IPS-18c (cell line): ENCODE data around the gene SPRYD3.

Experiments used
- H3K4me3 ChIP-seq: 2 replicates; pipeline ENCODE4 v1.7.0; 2013; ENCODE audit warnings: low read depth, mild to moderate bottlenecking, low read length, moderate library complexity; ENCODE audit not compliant: insufficient read depth
- H3K9me3 ChIP-seq: one replicate; pipeline ENCODE4 v1.6.1; 2013; ENCODE audit warnings: mild to moderate bottlenecking, low read length, moderate library complexity; ENCODE audit not compliant: control insufficient read depth, insufficient read depth

SPRYD3 gene

DNA sequence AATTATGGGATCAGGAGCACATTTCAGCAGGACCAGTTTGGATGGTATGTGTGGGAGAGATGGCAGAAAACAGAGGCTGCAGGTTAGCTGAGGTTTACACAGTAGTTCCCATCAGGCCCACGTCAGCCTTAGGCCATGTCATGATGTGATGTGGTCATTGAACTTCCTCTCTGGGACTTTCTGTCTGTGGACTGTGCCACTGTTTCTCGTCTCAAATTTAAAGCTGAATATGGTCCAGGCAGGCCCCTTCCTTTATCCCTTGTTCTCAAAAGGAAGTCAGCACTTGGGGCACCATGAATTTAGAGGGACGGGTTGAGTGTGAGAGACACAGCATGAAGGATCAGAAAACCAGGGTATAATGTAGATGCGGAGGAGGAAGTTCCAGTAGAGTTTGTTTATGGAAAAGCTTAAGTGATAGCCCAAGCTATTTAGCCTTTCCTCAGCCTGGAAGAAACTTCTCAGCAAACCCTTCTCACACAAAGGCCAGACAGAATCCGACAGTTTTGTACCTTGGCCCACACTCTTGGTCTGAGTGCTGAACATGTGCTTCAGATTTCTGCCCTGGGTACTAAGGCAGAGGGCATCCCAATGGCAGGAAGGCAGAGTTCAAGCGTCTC, 14.7 kb upstream of the SPRYD3 start:
- Histone ChIP-seq H3K4me3 (no peak overlapping the region), H3K9me3 (no peaks in the 10 kb centered on the region)

DNA sequence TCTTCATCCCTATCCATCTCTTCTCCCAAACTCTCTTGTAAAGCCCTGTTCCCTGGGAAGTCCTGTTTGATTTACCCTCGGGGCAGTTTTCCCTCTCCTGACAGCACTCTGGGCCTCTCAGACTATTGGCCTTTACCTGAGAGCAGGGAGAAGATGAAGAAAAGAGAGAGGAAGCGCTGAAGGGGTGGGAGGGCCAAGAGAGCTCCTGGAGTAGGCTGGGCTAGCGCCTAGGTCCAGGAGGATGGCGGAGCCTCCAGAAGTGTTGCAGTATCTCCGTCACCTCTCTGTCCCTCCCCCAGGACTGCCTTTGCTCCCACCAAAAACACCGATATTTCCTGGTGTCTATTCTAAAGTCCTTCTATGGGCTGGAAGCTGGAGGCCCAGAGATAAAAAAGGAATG, 12.6 kb upstream of the SPRYD3 start:
- Histone ChIP-seq H3K4me3 (no peak overlapping the region), H3K9me3 (no peaks in the 10 kb centered on the region)

DNA sequence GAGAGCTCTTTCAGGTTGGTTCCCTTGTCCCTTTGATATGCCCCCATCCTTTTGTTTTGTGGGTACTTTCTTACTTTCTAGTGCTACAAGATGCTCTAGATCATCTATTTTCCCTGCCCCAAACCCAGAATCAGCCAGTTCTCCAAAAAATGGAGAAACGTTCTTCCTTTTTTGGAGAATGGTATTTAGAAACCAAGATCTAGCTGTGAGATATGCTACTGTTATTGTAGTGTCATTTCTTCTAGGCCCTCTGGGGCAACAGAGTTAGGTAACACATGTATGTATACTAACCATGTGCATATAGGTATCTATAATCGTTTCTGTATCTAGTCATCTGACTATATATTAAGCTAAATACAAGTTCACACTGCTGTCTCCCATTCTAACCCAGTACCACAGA, 11.4 kb upstream of the SPRYD3 start:
- Histone ChIP-seq H3K9me3 (no peaks in the 10 kb centered on the region), H3K4me3 (no peak overlapping the region)

DNA sequence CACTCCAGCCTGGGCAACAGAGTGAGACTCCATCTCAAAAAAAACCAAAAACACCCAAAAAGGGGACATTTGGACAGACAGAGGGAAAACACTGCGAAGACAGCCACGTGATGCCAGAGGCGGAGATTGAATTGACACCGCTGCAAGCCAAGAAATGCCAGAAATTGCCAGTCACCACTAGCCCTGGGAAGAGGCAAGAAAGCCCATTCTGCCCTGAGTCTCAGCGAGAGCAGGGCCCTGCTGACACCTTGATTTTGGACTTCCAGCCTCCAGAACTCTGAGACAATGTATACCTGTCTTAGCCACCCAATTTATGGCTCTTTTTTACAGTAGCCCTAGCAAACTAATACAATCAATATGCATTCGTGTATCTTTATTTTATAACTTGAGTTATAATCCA, 10.9 kb upstream of the SPRYD3 start:
- Histone ChIP-seq H3K4me3 (no peak overlapping the region), H3K9me3 (no peaks in the 10 kb centered on the region)

DNA sequence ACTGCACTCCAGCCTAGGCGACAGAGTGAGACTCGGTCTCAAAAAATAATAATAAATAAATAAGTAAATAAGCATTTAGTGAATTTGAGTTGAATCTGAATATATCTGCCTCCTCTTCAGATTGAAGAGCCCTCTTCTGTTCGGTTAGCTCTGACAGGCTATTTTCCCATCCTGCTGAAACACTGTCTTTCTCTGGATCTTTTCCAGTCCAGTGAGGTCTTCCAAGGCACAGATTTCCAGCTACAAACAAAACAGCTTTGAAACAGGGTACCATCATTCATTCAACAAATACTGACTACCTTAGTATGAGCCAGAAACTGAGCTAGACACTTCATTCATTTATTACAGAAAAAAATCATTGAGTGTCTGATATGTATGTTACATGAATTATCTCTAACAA, 7.2 kb upstream of the SPRYD3 start:
- H3K4me3 ChIP-seq = no peak overlapping the region
- H3K9me3 ChIP-seq = no peaks in the 10 kb centered on the region

DNA sequence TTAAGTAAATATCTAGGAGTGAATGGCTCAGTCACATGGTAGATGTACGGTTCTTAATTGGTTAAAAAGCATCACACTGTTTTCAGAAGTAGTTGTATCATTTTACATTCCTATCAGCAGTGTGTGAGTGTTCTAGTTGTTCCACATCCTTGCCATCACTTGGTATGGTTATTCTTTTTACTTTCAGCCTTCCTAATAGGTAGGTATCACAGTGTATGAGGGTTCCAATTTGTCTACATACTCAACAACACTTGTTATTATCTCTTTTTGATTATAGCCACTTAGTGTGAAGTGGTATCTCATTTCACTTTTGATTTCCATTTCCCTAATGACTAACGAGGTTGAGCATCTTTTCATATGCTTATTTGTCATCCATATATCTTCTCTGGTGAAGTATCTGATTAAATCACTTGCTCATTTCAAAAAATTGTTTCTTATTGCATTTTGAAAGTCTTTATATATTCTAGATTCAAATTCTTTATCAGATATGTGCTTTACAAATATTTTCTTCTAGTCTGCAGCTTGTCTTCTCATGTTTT, 3.5 kb upstream of the SPRYD3 start:
- Histone ChIP-seq H3K9me3 (no peaks in the 10 kb centered on the region), H3K4me3 (no peak overlapping the region)

DNA sequence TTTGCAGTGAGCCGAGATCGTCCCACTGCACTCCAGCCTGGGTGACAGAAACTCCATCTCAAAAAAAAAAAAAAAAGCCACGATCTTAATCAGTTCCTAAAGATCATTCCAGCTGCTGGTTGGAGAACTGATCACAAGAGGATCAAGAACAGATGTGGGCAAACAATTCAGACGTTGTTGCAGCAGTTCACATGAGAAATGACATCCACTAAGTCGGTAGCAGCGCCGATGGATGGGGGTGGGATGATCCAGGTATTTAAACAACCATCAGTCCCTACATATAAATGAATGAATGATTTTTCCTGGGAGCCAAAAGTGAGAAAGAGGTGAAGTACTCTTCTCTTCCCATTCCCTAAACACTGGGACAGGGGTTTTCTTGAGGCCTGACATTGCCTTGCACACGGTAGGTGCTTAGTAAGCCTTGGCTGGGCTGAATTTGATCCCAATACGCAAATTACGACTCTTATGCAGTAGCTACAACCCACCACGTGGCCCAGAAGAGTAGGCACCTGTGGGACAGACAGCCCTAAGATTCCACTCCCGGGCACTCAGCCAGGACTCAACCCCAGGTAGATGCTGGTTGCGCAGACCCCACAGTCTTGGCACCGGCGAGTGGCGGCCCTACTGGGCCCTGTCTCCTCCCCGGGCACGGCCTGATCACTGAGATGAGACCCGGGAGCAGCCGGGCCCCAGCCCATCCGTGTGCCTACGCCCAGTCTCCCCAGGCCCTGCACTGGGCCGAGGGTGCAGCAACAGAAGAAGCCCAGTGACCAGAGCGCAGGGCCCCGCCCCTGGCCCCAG, 565 bp downstream of the SPRYD3 start:
- H3K9me3 ChIP-seq = peaks cover 2% of the 10 kb centered on the region
- peak overlapping the region; percentile 54 for H3K4me3 ChIP-seq

DNA sequence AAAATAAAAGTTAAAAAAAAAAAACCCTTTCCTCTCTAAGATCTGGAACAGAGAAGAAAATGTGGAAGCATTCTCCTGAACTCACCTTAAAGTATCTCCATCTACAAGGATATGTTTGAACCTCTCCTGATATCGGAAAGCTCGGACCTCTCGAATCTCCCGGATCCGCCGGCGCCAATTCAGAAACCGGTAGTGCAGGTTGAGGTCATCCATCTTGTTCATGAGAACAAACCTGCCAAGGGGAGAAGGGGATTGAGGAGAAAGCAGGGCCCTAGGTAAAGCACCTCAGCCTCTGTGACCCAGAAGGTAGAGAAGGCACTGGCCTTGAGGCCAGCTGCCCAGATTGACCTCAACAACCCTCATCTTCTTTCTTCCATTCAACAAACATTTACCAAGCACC, 2.2 kb downstream of the SPRYD3 start:
- Histone ChIP-seq H3K9me3 (peaks cover 2% of the 10 kb centered on the region), H3K4me3 (no peak overlapping the region)

DNA sequence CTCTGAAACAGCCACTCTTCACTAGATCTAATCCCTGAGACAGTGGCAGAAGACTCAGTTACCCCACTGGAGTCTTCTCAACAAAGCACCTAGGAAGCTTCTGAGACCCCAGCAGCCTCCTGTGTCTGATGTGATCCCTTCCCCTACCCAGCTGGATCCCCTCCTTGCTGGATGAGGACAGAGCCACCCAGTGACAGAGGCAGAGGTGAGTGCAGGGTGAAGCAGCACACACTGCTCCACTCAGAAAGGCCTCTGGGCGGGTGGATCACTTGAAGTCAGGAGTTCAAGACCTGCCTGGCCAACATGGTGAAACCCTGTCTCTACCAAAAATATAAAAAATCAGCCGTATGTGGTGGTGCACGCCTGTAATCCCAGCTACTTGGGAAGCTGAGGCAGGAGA, 2.7 kb downstream of the SPRYD3 start:
- Histone ChIP-seq H3K4me3 (no peak overlapping the region), H3K9me3 (peaks cover 2% of the 10 kb centered on the region)

DNA sequence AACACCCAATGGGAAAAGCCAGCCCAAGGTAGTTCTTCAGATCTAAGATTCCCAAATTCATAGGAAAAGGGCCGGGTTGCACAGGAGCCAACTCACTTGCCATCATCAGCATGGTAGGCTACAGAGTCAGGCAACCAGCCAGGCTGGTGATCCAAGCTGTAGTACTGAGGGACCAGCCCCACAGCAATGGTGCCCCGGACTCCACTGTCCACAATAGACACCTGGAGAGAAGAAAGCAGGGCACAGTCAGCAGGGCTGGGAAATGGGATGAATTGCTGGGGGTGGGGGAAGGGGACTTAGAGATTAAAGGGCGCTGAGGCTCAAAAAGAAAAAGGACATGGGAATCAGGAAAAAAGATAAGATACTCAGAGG, 4.2 kb downstream of the SPRYD3 start:
- Histone ChIP-seq H3K4me3 (no peak overlapping the region), H3K9me3 (peaks cover 2% of the 10 kb centered on the region)

DNA sequence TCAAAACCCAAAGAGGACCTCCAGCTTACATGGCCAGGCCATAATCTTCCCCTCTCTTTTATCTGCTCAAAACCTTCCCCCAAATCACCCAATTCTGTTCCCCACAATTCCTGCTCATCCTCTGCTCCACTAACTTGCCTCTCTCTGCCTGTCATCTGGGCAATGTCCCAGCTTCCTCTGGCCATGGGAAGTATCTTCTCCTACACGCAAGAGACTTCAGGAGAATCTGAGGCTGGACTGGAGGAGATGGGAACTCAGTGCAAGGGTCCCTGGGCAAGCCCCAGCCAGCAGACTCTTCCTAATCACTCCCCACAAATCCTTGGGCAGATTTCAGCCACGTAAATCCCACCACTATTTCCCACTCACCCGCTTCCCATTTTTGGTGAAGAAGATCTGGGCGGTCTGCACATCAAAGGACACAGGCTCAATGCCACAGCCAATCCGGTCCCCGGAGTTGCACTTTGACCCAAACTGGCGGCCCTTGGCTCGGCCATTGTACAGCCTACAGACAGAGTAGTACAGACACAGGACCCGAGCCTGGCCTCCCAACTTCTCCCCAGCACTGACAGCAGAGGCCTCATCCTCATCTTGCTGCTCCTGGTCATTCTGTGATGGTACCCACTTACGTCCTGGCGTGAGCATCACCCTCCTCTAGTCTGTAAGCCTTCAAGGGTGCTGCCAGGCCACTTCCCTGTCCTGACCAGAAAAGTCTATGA, 4.7 kb downstream of the SPRYD3 start:
- no peak overlapping the region for H3K4me3 ChIP-seq
- H3K9me3 ChIP-seq = peaks cover 2% of the 10 kb centered on the region

DNA sequence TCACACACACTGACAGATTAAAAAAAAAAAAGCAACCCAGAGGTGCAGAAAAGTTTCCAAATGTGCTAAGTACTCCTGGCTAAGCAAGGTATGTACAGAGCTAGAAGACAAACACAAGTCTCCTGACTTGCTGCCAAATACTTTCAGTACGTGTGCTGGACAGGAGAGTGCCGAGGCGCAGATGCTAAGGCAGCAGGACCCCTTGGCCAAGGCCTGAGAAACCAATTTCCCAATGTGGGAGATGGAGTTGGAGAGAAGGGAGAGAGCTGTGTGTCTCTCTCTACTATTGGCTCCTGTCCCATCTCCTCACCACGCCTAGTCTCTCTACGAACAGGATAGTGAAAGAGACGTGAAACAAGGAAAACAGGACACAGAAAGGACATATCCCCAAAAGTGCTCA, 5.3 kb downstream of the SPRYD3 start:
- H3K4me3 ChIP-seq = no peak overlapping the region
- peaks cover 2% of the 10 kb centered on the region for H3K9me3 ChIP-seq

DNA sequence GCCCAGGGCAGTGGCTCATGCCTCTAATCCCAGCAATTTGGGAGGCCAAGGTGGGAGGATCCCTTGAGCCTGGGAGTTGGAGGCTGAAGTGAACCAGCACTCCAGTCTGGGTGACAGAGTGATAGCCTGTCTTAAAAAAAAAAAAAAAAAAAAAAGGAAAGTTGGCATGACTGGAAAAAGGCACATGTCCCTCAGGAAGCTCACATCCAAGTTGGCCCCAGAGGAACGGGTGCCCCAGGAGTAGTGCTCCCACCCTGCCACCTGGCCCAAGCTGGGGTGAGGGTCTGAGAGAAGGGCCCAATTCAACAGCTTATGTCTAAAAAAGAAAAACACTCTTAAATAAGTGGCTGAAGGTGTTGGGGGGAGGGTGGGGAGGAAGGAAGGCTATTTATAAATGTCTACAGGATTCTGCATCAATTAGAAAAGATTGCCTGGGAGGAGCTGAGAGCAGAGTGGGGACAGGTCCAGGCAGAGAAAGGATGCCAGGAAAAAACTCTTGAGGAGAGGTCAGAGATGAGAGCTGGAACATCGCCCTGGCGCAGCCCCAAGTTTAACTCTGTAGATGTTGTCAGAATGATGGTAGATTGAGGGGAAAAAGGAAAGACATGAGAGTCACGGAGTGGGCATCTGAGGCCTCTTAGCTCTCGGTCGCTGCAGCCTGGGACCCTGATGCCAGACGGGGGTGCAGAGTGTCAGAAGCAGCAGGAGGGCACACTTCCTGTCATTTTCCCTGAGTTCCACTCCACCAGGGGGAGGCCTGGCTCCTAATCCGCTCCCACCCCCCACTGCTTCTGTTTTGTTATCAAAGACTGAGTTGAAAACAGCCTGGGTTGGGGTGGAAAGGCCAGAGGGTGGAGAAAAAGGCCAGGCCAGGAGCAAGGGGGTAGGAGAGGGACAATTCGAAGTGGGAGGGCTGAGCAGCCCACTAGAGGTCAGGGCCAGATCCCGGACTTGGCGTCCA, 7.3 kb downstream of the SPRYD3 start:
- no peak overlapping the region for H3K4me3 ChIP-seq
- peaks cover 2% of the 10 kb centered on the region for H3K9me3 ChIP-seq

DNA sequence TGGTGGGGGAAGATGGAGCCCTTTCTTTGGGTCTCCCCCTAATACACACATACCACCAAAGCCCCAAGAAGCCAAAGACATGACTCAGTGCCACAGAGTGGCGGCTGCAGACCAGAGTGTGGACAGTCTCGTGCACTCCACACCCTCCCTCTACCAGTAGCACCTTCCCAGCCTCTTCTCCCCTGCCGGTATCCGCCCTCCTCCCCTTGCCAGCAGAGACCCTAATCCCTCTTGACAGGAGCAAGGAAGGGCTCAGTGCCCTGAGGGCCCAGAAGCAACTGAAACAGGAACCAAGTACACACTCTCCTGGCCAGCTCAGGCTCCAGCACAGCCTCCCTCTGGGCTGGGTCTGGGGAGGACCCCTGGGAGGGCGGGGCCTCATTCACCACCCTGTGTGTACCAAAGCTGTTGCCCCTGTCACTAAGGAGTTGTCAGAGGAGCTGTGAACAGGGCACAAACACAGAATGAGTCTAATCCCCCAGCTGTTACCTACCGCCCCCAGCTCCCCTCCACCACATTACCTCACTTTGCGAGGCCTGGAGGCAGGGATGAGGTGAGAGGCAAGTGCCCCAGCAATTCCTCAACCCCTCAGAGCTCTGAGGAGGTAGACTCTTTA, 8.2 kb downstream of the SPRYD3 start:
- H3K4me3 ChIP-seq = no peak overlapping the region
- peaks cover 2% of the 10 kb centered on the region for H3K9me3 ChIP-seq

DNA sequence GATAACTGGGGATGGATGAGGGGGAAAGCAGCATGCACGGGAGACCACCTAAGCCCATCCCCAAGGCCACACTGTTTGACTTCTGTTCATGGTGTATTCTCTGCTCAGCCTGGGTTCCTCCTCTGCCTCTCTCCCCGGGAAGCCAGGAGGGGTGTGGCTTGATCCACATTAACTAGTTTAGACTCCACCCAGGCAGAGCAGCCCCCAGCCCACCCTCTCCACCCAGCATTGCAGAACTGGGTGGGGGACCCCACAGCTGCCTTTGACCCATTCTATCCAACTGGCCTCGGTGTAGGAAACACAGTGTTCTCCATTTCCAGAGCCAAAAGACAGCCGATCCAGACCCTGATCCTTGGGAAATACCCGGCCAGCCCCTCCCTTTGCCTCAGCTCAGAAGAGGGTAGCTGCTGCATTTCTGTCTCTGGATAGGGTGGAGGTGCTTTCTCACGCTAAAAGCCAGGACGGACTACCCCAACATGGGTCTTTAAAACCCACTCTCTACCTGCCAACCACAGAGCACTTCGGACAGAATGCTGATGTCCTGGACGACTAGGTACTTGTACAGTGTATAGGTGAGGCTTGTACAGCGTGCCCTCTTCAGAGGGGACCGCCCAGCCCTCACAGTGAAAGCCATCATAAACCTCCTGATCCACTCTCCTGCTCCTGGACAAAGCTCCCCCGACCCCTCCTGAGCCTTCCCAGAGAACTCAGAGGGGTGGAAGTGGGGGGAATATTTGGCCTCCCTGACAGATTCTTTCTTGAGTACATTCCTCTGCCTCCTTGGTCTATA, 9.4 kb downstream of the SPRYD3 start:
- Histone ChIP-seq H3K9me3 (no peaks in the 10 kb centered on the region), H3K4me3 (no peak overlapping the region)
